Lower lobe of right lung (tissue), 2 donors: Measurements from ENCODE around the gene GALNT2. TPM values are rescaled to one million over a fixed set of nuclear protein-coding genes. Genes with fewer than 3 reads are reported as not detected.

Experiments
- ATAC-seq, 2 donors: fragments of 200-7000 bp; cut with Tn5 transposase; one replicate each; pipeline ENCODE4 v1.9.1; 2020 to 2022; ENCODE audit warnings: mild to moderate bottlenecking in 2 of 2, moderate library complexity in 2 of 2
- DNase-seq: peaks from one replicate; pipeline ENCODE4 v3.0.0-alpha.2; 2020
- H3K27ac ChIP-seq: fragments of 200-600 bp; one replicate; pipeline ENCODE4 v1.8.0; 2022
- H3K27me3 ChIP-seq: fragments of 200-600 bp; one replicate; pipeline ENCODE4 v1.8.0; 2022; ENCODE audit warnings: low read depth
- H3K36me3 ChIP-seq: fragments of 200-600 bp; one replicate; pipeline ENCODE4 v1.8.0; 2022; ENCODE audit warnings: mild to moderate bottlenecking
- H3K4me1 ChIP-seq: fragments of 200-600 bp; one replicate; pipeline ENCODE4 v1.8.0; 2022
- H3K4me3 ChIP-seq: fragments of 200-600 bp; one replicate; pipeline ENCODE4 v1.8.0; 2022; ENCODE audit warnings: mild to moderate bottlenecking
- H3K9me3 ChIP-seq: fragments of 200-600 bp; one replicate; pipeline ENCODE4 v1.8.0; 2022
- intact Hi-C: fragments of 100-400 bp; cut with DNase I; formaldehyde crosslinking; loops from one replicate; pipeline ENCODE4 v1.11.0; 2022
- total RNA-seq: library from RNA; stranded (reverse); fragmentation: NEBNext Ultra II Directional; extraction: Animal tissue kit (Norgen Biotek cat#: 25700); gene quantifications from one replicate; pipeline ENCODE4 v1.2.1, GENCODE V29; 2021
- TF ChIP-seq, protein P1 (sequence below): fragments of 200-600 bp; IDR thresholded peaks from one replicate; pipeline ENCODE4 v1.8.0; 2022; ENCODE audit warnings: antibody characterized with exemption, mild to moderate bottlenecking
- donor health status: DM: no; HTN: yes; CAD: no; lungs with severe emphysema.

Gene GALNT2
- total RNA-seq, 1 donor from 2014 or later = 48.0 TPM

DNA sequence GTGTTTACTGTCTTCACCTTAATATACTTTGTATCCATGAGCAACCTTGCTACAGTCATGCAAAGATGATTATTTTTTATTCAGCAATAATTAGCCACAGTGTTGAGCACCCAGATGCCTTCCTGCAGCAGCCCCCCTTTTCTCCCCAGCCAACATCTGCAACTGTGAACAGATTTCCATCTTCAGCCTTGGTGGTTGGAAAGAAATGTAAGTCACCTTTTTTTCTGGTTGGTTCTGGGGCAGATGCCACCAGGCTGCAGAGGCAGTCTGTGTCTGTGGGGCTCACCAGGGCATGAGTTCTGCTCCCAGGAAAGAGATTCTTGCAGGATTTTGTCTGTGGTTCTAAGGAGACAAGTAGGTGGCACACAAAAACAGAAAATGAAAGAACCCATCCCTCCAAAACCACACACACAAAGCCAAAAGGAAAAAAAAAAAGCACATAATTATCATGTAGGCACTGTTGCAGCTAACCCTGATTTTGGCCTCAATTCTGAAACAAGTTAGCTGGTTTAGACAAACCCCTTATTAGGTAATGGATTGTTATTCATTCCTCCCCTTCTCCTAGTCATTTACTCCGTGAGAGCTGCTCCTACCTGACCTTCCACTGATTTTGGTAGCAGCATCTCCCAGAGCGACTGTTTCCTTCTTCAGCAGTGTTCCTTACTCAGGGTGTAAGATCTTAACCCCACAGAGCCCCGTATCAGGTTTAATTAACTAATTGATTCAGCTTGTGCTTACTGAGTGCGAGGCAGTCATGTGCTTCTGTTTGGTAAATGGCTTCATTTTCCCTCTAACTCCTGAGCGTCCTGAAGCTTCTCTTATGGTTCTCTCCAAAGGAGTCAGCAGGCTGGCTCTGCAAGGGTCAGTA is 36.5 kb downstream of the GALNT2 start:
- Histone ChIP-seq H3K36me3 (no peaks in the 10 kb centered on the region), H3K27ac (peak overlapping the region; percentile 76), H3K9me3 (no peaks in the 10 kb centered on the region), H3K27me3 (no peaks in the 10 kb centered on the region), H3K4me1 (peaks cover 61% of the 10 kb centered on the region), H3K4me3 (no peak overlapping the region)
- intact Hi-C loops = no loop called here
- ATAC-seq = no peak
- TF ChIP-seq, protein P1, sequence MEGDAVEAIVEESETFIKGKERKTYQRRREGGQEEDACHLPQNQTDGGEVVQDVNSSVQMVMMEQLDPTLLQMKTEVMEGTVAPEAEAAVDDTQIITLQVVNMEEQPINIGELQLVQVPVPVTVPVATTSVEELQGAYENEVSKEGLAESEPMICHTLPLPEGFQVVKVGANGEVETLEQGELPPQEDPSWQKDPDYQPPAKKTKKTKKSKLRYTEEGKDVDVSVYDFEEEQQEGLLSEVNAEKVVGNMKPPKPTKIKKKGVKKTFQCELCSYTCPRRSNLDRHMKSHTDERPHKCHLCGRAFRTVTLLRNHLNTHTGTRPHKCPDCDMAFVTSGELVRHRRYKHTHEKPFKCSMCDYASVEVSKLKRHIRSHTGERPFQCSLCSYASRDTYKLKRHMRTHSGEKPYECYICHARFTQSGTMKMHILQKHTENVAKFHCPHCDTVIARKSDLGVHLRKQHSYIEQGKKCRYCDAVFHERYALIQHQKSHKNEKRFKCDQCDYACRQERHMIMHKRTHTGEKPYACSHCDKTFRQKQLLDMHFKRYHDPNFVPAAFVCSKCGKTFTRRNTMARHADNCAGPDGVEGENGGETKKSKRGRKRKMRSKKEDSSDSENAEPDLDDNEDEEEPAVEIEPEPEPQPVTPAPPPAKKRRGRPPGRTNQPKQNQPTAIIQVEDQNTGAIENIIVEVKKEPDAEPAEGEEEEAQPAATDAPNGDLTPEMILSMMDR = no peak
- no peak for DNase-seq

DNA sequence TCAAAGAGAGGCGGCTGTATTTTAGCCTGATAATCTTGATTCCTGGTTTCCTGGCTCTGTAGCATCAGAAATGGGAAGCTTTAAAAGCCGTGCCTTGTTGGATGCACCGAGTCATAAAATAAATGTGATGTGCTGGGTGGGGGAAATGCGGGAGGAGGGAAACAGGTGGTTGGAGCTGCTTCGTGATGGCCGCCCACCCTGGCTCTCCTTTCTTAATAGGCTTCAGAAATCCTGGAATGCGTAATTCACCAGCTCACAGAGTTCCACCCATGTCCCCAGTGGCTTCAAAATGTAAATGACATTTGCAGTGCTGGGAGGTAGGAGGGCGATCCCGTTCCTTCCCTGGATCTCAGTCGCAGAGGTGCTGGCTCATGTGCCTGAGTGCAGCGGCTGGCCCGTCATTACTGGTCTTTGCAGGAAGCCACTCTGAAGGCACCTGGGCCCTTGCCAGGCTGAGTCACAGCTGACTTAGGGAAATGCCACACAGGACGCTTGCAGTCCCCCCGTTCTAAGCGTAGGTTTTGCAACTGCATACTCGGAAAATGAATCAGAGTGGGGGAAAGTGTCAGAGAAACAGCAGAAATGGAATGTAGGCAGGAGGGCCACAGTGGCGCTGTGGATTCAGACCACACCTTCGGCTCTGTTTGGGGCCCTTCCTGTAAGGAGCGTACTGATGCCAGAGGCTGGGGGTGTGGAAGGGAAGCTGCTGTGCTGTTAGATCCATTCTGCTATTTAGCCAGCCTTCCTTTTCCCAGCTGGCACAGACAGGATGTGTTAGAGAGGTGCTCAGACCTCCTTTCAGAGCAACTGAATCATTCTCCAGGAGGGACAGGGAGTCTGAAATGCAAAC is 37.6 kb downstream of the GALNT2 start:
- peak overlapping the region; percentile 30 for H3K4me3 ChIP-seq

GRCh38 chr1:230105245-230105753 is 38.3 kb downstream of the GALNT2 start:
- TF ChIP-seq, protein P1 = no peak
- peak overlapping the region; percentile 76 for H3K27ac ChIP-seq
- ATAC-seq = no peak
- no peaks in the 10 kb centered on the region for H3K36me3 ChIP-seq
- no peak for DNase-seq
- intact Hi-C loops = no loop called here
- H3K4me3 ChIP-seq = peak overlapping the region; percentile 30
- peaks cover 66% of the 10 kb centered on the region for H3K4me1 ChIP-seq
- H3K9me3 ChIP-seq = no peaks in the 10 kb centered on the region
- no peaks in the 10 kb centered on the region for H3K27me3 ChIP-seq

More for the DNA sequence above, 37.6 kb downstream of the GALNT2 start:
- DNase-seq (peak; percentile 97), ATAC-seq (peak; percentile 91)
- Histone ChIP-seq H3K27me3 (no peaks in the 10 kb centered on the region), H3K36me3 (no peaks in the 10 kb centered on the region), H3K9me3 (no peaks in the 10 kb centered on the region), H3K4me1 (peaks cover 63% of the 10 kb centered on the region), H3K27ac (peak overlapping the region; percentile 76)
- TF ChIP-seq, protein P1 = no peak
- intact Hi-C loops = no loop called here

- Histone ChIP-seq H3K9me3 (no peaks in the 10 kb centered on the region), H3K36me3 (no peaks in the 10 kb centered on the region), H3K27me3 (no peaks in the 10 kb centered on the region), H3K27ac (peak overlapping the region; percentile 76), H3K4me3 (no peak overlapping the region), H3K4me1 (peaks cover 64% of the 10 kb centered on the region)
- intact Hi-C loops = no loop called here
- DNase-seq (no peak), ATAC-seq (peak; percentile 48 to 60)
- TF ChIP-seq, protein P1 = no peak
These were observed 39.0 kb downstream of the GALNT2 start for GRCh38 chr1:230105754-230106625.

DNA sequence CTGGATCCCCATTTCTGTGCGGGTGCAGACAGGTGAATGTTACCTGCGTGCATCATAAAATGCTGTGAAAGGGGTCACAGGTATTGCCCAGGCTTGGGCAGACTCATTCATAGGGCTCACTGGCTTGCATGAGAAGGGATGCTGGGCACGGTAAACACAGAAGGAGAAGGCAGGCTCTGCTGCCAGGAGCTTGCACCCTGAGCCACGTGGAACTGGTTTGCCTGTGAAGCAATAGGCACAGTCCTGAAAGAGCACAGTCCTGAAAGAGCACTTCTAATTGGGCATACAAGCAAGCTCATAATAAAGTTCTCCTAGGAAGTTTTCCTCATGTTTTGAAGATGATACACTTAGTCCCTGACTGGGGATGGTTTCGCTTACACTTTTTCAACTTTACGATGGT is 40.9 kb downstream of the GALNT2 start:
- no peak overlapping the region for H3K27ac ChIP-seq
- ATAC-seq (no peak), DNase-seq (no peak)
- H3K27me3 ChIP-seq = no peaks in the 10 kb centered on the region
- TF ChIP-seq, protein P1 = no peak
- no peaks in the 10 kb centered on the region for H3K9me3 ChIP-seq
- no peaks in the 10 kb centered on the region for H3K36me3 ChIP-seq
- H3K4me1 ChIP-seq = peaks cover 61% of the 10 kb centered on the region
- intact Hi-C loops = no loop called here
- no peak overlapping the region for H3K4me3 ChIP-seq
